ES-I3 (cell line): Measurements from ENCODE around the gene PDS5A.
A peak's percentile ranks its signal among the peaks of the same experiment; 100 is the strongest.
"Not testable (repeated sequence)": the region's sequence is repeated elsewhere in the genome, so short reads cannot be mapped to it uniquely, and the experiment has no call there.

ENCODE experiments used
- H3K36me3 ChIP-seq: 2 replicates; pipeline ENCODE4 v1.6.1; 2013; ENCODE audit warnings: mild to moderate bottlenecking, low read length, control low read depth, moderate library complexity; ENCODE audit not compliant: insufficient read depth
- H3K4me1 ChIP-seq: 2 replicates; pipeline ENCODE4 v1.6.1; 2013; ENCODE audit warnings: mild to moderate bottlenecking, control low read depth, low read length; ENCODE audit not compliant: insufficient read depth
- H3K9ac ChIP-seq: 2 replicates; pipeline ENCODE4 v1.6.1; 2013; ENCODE audit warnings: low read depth, mild to moderate bottlenecking, low read length, moderate library complexity
- H3K9me3 ChIP-seq: 2 replicates; pipeline ENCODE4 v1.6.1; 2013; ENCODE audit warnings: mild to moderate bottlenecking, low read length, moderate library complexity; ENCODE audit not compliant: control insufficient read depth, insufficient read depth

PDS5A gene

DNA sequence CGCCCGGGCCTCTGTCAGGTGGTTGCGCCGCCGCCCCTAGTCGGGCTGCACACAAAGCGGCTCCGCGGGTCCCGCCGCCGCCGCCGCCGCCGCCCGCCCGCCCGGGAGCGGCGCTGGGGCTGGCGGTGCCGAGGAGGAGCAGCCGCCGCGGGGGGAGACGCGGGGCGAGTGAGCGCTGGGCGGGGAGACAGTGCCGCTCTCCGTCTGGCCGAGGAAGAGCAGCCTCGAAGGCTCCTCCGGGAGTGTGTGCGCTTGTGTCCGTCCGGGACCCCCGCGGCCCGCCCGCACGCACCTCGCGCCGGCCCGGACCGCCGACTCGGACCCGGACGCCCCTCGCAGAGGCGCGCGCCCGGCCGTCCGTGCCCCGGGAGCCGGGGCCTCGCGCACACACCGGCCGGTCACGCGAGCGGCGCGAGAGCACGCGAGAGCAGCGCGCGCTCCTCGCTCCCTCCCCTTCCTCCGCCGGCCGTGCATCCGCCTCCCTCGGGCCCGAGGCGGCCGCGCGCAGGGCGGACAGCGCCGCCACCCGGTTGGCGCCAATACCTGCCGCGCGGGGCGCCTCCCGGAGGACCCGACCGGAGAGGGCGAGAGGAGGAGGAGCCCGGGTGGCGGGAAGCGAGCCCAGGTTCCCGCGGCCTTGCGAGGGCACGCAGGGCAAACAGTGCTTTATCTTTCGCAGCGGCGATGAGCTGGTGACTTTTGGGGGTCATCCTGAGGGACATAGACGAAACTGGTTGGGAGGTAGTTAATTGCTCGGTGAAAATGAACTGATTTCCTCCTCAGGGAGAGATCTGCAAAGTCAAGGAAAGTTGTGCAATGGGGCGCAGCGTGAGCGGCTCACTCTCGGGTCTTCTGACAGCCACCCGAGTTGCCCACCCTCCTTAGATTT lies at the start of gene PDS5A:
TSS of gene PDS5A (minus strand) at position 423 of the 889 bp plus-strand sequence. CDS start 1,334 bp downstream, outside the sequence.
- Histone ChIP-seq H3K4me1 (no peaks in the 10 kb centered on the region; the same call in 1 of the 2 replicates), H3K9ac (peak within 1 kb of the TSS; percentile 99), H3K36me3 (peaks cover 7% of the 10 kb centered on the region; the same call in 1 of the 2 replicates), H3K9me3 (no peaks in the 10 kb centered on the region)

- H3K36me3 ChIP-seq, H3K9ac ChIP-seq, H3K9me3 ChIP-seq, H3K4me1 ChIP-seq: not testable (repeated sequence)
Observed at GRCh38 chr4:40024049-40024448, 46.3 kb upstream of the PDS5A start.

DNA sequence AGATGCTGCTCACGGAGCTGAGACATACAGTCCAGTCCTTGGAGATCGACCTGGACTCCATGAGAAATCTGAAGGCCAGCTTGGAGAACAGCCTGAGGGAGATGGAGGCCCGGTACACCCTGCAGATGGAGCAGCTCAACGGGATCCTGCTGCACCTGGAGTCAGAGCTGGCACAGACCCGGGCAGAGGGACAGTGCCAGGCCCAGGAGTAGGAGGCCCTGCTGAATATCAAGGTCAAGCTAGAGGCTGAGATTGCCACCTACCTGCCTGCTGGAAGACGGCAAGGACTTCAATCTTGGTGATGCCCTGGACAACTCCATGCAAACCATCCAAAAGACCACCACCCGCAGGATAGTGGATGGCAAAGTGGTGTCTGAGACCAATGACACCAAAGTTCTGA lies 43.4 kb upstream of the PDS5A start:
- H3K4me1 ChIP-seq, H3K9me3 ChIP-seq, H3K9ac ChIP-seq, H3K36me3 ChIP-seq: not testable (repeated sequence)

GRCh38 chr4:40020221-40020620 lies 42.5 kb upstream of the PDS5A start:
- H3K9ac ChIP-seq, result no peak overlapping the region
- H3K9me3 ChIP-seq, result no peaks in the 10 kb centered on the region
- no peaks in the 10 kb centered on the region for H3K36me3 ChIP-seq
- no peaks in the 10 kb centered on the region for H3K4me1 ChIP-seq

- Histone ChIP-seq H3K36me3 (no peaks in the 10 kb centered on the region), H3K4me1 (no peaks in the 10 kb centered on the region), H3K9me3 (no peaks in the 10 kb centered on the region), H3K9ac (no peak overlapping the region)
Observed at GRCh38 chr4:40016007-40016406, 38.3 kb upstream of the PDS5A start.

DNA sequence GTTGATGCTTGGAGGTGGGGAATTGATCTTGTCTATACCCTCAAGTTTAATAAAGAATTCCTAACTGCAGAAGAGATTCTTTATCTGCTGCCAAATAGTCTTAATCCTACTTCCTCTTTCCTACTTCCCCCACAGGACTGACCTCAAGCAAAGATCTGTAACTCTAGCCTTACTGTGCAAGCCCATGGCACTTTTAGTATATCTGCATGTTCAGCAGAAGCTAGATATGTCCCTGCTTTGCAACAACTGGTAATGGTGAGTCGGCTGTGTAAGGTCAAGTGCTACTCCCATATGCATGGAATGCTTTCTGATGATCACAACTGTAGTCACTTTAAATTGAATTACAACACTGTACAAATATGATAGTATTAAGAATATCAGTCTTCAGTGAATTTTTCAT lies 26.3 kb upstream of the PDS5A start:
- Histone ChIP-seq H3K4me1 (no peaks in the 10 kb centered on the region), H3K36me3 (no peaks in the 10 kb centered on the region), H3K9ac (no peak overlapping the region), H3K9me3 (no peaks in the 10 kb centered on the region)

DNA sequence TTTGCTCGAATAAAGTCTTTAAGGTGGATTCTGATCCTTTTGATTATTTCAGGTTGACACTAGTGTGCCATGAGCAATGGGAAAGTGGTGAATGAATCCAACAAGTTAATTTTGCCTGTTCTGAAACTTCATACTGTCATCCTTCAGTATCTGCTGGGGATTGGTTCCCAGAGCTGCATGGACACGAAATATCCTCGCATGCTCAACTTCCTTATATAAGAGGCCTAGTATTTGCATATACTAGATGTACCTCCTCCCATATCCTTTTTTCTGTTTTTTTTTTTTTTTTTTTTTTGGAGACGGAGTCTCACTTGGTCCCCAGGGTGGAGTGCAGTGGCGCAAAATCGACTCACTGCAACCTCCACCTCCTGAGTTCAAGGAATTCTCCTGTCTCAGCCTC lies 23.0 kb upstream of the PDS5A start:
- no peaks in the 10 kb centered on the region for H3K4me1 ChIP-seq
- H3K9ac ChIP-seq, result no peak overlapping the region
- no peaks in the 10 kb centered on the region for H3K36me3 ChIP-seq
- H3K9me3 ChIP-seq, result no peaks in the 10 kb centered on the region

GRCh38 chr4:39998659-39999345 lies 21.1 kb upstream of the PDS5A start:
- Histone ChIP-seq H3K36me3 (no peaks in the 10 kb centered on the region), H3K4me1 (no peaks in the 10 kb centered on the region), H3K9ac (no peak overlapping the region), H3K9me3 (no peaks in the 10 kb centered on the region)

DNA sequence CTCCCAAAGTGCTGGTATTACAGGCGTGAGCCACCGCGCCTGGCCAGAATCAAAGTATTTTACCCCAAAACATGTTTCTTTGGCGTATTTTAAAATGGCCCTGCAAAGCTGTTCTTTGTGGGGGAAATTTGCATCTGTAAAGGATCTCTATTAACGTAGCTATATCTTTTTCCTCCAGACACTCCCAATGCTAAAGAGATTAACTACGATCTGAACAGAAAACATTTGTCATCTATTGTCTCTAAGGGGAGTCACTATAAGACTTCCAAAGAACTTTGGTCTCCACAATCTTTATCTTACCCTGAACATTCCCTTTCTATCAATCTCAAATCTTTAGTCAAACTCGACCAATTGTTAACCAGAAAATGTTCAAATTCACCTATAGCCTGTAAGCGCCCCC lies 19.1 kb upstream of the PDS5A start:
- Histone ChIP-seq H3K4me1 (no peaks in the 10 kb centered on the region), H3K9me3 (no peaks in the 10 kb centered on the region), H3K9ac (no peak overlapping the region), H3K36me3 (no peaks in the 10 kb centered on the region)

DNA sequence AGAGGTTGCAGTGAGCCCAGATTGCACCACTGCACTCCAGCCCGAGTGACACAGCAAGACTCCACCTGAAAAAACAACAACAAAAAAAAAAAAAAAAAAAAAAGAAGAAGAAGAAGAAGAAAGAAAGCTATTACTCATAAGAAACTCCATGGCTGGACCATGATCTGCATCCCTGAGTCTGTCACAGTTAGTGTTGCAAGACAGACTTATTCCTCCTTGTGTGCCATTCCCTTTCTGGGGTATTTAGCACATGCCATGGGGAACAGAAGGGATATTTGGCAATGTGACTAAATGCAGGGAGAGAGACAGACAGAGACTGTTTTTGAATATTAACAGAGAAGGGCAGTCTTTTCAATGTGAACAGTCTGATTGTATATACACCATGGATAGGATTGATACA lies 16.7 kb upstream of the PDS5A start:
- H3K36me3 ChIP-seq, result no peaks in the 10 kb centered on the region
- no peaks in the 10 kb centered on the region for H3K9me3 ChIP-seq
- H3K9ac ChIP-seq, result no peak overlapping the region
- no peaks in the 10 kb centered on the region for H3K4me1 ChIP-seq

DNA sequence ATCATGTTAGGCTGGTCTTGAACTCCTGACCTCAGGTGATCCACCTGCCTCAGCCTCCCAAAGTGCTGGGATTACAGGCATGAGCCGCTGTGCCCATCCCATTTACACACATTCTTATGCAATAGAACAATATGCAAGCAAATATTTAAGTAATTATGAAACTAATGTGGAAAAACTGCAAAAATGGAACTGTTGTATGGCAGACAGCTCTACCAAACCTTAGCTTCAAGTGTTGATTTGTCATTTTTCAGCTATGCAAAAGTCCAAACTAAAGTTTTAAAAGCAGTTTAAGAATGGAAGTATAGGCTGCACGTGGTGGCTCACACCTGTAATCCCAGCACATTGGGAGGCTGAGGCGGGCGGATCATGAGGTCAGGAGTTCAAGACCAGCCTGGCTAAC lies 11.7 kb upstream of the PDS5A start:
- not testable (repeated sequence) for H3K9ac ChIP-seq, H3K4me1 ChIP-seq, H3K36me3 ChIP-seq, H3K9me3 ChIP-seq

DNA sequence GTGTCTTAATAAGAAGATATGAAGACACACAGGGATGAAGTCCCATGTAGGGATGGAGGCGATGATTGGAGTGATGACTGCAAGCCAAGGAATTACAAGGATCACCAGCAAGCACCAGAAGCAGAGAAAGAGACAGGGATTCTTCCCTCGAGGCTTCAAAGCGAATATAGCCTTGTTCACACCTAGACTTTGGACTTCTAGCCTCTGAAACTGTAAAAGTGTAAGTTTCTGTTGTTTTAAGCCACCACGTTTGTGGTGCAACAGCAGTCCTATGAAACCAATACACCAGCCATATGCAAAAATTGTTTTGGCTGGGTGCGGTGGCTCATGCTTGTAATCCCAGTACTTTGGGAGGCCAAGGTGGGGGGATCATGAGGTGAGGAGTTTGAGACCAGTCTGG lies 9.8 kb upstream of the PDS5A start:
- H3K9ac ChIP-seq, result no peak overlapping the region
- no peaks in the 10 kb centered on the region for H3K4me1 ChIP-seq
- no peaks in the 10 kb centered on the region for H3K36me3 ChIP-seq
- H3K9me3 ChIP-seq, result no peaks in the 10 kb centered on the region

DNA sequence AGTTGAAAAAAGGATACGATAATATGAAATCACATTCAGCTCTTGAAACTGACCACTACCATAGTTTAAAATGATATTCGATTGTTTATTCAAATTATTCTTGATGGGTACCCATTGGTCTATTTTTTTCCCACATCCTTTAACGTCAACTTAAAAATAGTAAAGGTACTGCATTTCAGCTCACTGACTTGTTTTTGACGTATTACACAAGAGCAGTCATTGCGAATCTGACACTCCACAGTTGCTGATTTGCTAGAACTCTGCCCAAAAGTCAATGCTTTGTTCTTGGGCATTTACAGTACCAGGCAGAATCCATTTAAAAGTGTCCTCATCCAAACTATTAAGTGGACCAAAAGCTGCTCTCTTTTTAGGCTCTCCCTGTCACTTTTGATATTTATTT lies 1.2 kb upstream of the PDS5A start:
- Histone ChIP-seq H3K36me3 (peaks cover 4% of the 10 kb centered on the region; the same call in 1 of the 2 replicates), H3K4me1 (no peaks in the 10 kb centered on the region; the same call in 1 of the 2 replicates), H3K9me3 (no peaks in the 10 kb centered on the region), H3K9ac (no peak overlapping the region)

DNA sequence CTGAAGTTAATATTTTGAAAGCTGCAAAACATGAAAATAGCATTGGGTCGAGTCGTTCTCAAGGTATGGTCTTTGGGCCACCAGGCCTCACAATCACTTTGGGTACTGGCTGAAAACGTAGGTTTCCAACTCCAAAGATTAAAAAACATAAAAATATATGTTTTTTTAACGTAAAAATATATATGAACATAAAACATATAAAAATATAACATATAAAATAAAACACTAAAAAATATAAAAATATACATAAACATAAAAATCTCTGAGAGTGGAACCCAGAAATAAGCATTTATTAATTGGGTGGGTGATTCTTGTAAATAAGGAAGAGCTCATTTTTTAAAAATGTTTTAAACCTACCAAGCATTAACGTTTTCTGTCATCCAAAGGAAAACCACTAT lies 666 bp upstream of the PDS5A start:
- H3K9me3 ChIP-seq, result no peaks in the 10 kb centered on the region
- peak overlapping the region; percentile 99 for H3K9ac ChIP-seq
- H3K4me1 ChIP-seq, result no peaks in the 10 kb centered on the region; the same call in 1 of the 2 replicates
- peaks cover 6% of the 10 kb centered on the region; the same call in 1 of the 2 replicates for H3K36me3 ChIP-seq

DNA sequence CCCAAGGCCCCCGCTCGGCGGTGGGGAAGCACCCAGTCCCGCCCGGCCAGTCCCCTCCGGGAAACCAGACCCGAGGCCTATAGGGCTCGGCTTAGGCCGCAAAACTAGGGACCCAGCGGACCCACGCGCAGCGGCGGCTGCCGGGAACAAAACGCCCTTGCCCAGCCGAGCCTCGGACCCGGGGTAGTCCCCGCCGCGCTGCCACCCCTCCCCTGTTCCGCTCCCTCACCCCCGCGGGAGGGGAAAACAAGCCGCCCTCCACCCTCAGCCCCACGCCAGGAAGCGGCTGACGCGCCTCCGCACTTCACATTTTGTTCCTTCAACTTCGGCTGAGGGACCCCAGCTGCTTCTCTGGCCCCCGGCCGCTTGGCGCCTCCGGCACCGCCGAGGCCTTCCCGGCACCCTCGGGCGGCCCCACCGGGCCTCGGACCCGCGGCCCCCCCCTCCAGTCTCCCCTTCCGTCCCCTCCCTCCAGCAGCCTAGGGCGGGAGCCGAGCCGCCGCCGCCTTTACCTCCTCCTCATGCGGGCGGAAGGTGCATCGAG lies 694 bp downstream of the PDS5A start:
- peaks cover 7% of the 10 kb centered on the region; the same call in 1 of the 2 replicates for H3K36me3 ChIP-seq
- H3K9ac ChIP-seq, result peak overlapping the region; percentile 99
- H3K4me1 ChIP-seq, result no peaks in the 10 kb centered on the region; the same call in 1 of the 2 replicates
- H3K9me3 ChIP-seq, result no peaks in the 10 kb centered on the region
